Measurements from ENCODE around the gene NAE1. TPM values are rescaled to one million over a fixed set of nuclear protein-coding genes. Genes with fewer than 3 reads are reported as not detected.

Gene NAE1
- total RNA-seq, 4 donors from 2014 or later = 29.1 to 57.0 (median 34.8) TPM

DNA sequence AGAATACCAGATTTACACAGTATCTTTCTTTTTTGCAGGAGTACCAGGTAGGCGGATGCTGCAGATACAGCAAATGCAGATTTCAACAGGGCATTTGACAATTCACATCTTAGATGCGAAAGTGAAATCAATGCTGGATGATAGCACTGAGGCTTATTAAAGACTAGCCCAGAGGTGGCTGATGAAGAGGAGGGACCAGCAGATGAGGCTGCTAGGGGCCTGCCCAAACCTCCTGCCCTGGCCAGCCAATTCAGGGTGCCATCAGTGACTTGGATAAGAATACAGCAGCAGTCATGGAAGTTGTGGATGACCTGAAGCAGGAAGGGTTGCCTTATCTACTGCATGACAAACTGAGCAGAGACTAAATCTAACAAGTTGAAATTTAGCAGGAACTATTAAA lies 77.8 kb downstream of the NAE1 start:
- no peak for DNase-seq
- in situ Hi-C loops (cut with MboI; ENCODE audit: low sequenced_read_pairs in 4 of 4) = no loop called here
- no peak for TF ChIP-seq POLR2A (IDR thresholded peaks at IDR 0.05)
- TF ChIP-seq, protein P1, sequence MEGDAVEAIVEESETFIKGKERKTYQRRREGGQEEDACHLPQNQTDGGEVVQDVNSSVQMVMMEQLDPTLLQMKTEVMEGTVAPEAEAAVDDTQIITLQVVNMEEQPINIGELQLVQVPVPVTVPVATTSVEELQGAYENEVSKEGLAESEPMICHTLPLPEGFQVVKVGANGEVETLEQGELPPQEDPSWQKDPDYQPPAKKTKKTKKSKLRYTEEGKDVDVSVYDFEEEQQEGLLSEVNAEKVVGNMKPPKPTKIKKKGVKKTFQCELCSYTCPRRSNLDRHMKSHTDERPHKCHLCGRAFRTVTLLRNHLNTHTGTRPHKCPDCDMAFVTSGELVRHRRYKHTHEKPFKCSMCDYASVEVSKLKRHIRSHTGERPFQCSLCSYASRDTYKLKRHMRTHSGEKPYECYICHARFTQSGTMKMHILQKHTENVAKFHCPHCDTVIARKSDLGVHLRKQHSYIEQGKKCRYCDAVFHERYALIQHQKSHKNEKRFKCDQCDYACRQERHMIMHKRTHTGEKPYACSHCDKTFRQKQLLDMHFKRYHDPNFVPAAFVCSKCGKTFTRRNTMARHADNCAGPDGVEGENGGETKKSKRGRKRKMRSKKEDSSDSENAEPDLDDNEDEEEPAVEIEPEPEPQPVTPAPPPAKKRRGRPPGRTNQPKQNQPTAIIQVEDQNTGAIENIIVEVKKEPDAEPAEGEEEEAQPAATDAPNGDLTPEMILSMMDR (IDR thresholded peaks at IDR 0.05 in 4 of 5, conservative IDR thresholded peaks at IDR 0.05 in 1 of 5) = no peak
- intact Hi-C loops (cut with DNase I; ENCODE audit: low total_unique reads) = no loop called here
- Histone ChIP-seq H3K36me3 (peaks cover 0 to 15% of the 10 kb centered on the region in 2 donors), H3K4me3 (no peak overlapping the region), H3K27me3 (no peaks in the 10 kb centered on the region), H3K4me1 (peaks cover 15 to 25% of the 10 kb centered on the region in 2 donors), H3K9me3 (no peaks in the 10 kb centered on the region), H3K27ac (no peak overlapping the region)
- ATAC-seq = no peak

Other genes with a start within 250 kb of the NAE1 start
- 10 to 100 TPM in 1 of 4 donors, 1 to 10 TPM in 3; 2.6 to 11.3 (median 5.1) TPM for gene CMTM3, start 226.3 kb downstream of the NAE1 start, total RNA-seq
- gene CMTM4, start 134.2 kb downstream of the NAE1 start, total RNA-seq = 10 to 100 TPM in 1 of 4 donors, 1 to 10 TPM in 3; 5.7 to 15.0 (median 7.2) TPM
- 10 to 100 TPM; 57.4 to 80.3 (median 62.6) TPM for gene DYNC1LI2, start 79.4 kb downstream of the NAE1 start, total RNA-seq
- gene TERB1, start 29.4 kb downstream of the NAE1 start, total RNA-seq = not detected
- gene CA7, start 13.4 kb upstream of the NAE1 start, total RNA-seq = under 1 TPM in 1 of 4 donors, not detected in 3; 0.19 TPM
- gene PDP2, start 49.5 kb upstream of the NAE1 start, total RNA-seq = 1 to 10 TPM; 2.2 to 5.2 (median 4.1) TPM
- under 1 TPM in 3 of 4 donors, not detected in 1; 0.10 to 0.87 (median 0.16) TPM for gene CDH16, start 87.9 kb upstream of the NAE1 start, total RNA-seq
- gene RRAD, start 94.6 kb upstream of the NAE1 start, total RNA-seq = 1,000 to 10,000 TPM in 1 of 4 donors, 100 to 1,000 TPM in 3; 286 to 1,191 (median 655) TPM
- gene CIAO2B, start 103.4 kb upstream of the NAE1 start, total RNA-seq = 100 to 1,000 TPM; 189 to 338 (median 264) TPM
- 10 to 100 TPM; 25.6 to 48.2 (median 37.7) TPM for gene CES2, start 104.5 kb upstream of the NAE1 start, total RNA-seq
- gene CES3, start 130.3 kb upstream of the NAE1 start, total RNA-seq = 10 to 100 TPM; 10.3 to 30.3 (median 12.9) TPM
- gene CES4A, start 157.6 kb upstream of the NAE1 start, total RNA-seq = 10 to 100 TPM; 12.0 to 82.7 (median 17.4) TPM
- 100 to 1,000 TPM in 2 of 4 donors, 10 to 100 TPM in 2; 38.9 to 105 (median 96.5) TPM for gene CBFB, start 198.2 kb upstream of the NAE1 start, total RNA-seq

Measured in gastrocnemius medialis (tissue), 4 donors.